Suppressor macrophage treated with lipopolysaccharide for 1 hour (primary cell): Measurements from ENCODE around the gene EIF4A3.

Experiments used
- DNase-seq, 3 donors: peaks; one replicate each; pipeline ENCODE4 v3.0.0-alpha.2; 2020 to 2022

The EIF4A3 gene

DNA sequence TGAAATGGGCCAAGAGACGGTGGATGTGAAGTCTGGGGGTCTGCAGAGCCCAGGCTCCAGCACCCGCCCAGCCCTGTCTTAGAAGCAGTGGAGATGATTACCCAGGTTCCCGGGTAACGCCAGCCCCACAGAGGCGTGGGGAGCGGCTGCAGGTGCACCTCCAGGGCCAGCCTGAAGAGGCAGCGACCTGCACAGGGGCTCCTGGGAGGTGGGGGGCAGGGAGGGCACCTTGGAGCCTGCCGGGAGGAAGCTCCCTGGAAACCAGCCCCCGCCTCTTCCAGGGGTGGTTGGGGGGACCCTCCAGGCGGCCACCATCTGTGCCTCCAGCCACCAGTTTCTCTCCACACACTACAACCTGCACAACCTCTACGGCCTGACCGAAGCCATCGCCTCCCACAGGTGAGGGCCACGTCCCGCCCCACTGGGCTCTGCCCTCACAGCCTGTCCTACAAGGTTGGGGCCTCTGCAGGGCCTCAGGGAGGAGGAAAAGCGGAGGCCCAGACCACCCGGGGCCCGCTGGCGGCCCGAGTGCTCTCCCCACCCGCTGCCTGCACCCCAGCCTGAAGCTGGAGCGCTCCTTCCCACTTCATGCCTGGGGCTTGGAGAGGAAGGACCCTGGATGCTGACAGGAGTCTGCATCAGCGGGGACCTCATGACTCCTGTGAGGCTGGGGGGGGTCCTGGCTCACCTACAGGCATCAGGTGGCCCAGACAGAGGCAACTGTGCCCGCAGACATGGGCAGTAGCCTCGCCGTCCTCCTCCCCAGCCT, 35.0 kb downstream of the EIF4A3 start:
- no peak for DNase-seq

DNA sequence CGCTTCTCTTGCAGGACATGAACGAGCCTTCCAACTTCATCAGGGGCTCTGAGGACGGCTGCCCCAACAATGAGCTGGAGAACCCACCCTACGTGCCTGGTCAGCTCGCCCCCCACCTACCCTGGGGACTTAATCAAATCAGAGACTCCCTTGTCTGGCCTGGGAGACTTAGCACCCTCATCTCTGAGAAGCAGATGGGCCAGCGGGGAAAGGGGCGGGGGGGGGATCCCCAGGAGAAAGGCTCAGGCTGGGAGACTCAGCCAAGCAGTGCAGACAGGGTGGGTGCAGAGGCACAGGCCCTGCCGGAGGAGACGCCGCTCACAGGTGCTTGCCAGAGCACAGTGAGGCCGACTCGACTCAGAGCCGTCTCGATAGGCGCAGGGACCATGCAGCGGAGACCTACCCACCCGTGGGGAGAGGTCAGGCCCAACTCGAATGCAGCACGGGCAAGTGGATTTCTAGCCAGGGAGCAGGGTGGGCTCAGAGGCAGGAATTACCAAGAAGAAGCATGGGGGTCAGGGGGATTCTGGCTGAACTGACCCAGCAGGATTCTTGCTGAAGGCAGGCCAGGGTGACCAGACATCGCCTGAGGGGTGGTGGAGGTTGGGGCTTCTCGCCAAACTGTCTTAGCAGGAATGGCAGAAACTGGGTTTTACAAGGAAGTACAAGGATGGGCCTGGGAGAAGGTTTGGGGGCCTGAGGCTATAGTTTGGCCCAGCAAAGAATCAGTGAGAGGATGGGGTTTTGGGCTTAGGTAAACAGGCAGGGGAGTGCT, 35.8 kb downstream of the EIF4A3 start:
- no peak for DNase-seq

- no peak for DNase-seq
Measured at GRCh38 chr17:80110447-80110812, 36.5 kb downstream of the EIF4A3 start.

DNA sequence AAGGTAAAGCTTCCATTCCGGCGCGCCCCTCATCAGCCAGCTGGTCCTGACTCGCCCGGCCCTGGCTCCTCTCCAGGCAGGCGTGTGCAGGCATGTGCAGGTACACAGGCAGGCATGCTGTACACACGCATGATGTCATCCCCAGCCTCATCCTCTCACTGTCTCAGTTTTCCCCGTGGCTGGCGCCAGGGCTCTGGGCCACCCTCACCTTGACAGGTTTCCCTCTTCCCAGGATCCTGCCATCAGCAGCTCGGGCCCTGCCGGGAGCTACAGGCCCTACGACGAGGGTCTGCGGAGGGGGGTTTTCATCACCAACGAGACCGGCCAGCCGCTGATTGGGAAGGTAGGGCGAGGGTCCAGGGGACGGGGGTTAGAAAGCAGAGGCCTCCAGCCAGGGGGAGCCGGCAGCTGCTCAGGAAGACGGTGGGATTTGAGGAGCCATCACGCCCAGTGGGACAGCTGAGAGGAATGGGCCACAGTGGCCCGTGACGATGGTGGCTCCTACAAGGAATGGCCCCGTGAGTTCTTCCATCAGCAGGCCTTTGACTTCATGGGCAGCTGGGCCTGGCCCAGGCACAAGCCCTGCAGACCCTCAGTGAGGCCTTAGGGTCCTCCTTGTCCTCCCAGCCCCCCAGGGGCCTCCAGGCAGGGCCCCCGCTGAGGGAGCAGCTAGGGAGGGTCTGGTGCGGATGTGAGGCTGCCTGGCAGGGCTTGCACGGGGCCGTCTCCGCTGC, 37.0 kb downstream of the EIF4A3 start:
- no peak for DNase-seq

GRCh38 chr17:80109066-80109660, 37.8 kb downstream of the EIF4A3 start:
- no peak for DNase-seq

DNA sequence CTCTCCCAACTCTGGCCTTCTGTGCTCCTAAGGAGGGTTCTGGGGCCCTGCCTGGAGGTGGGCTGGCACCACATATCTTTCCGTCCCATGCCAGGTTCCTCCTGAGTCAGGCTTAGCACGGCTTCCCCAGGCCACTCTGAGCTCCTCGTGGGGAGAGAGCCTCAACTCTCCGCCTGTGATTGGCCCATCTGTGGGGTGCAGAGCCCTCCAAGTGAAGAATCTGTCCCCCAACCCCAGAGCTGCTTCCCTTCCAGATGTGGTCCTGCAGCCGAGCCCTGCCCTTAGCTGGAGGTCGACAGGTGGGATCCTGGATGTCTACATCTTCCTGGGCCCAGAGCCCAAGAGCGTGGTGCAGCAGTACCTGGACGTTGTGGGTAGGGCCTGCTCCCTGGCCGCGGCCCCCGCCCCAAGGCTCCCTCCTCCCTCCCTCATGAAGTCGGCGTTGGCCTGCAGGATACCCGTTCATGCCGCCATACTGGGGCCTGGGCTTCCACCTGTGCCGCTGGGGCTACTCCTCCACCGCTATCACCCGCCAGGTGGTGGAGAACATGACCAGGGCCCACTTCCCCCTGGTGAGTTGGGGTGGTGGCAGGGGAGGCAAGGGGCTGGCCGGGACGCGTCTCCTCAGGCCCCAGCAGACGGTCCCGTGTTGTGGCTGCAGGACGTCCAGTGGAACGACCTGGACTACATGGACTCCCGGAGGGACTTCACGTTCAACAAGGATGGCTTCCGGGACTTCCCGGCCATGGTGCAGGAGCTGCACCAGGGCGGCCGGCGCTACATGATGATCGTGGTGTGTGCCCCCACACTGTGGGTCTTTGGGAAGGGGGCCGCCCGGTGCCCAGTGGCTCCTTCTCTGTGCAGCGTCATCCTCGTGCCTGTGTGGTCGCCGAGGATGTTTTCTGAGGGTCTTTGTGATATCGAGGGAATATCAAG, 38.6 kb downstream of the EIF4A3 start:
- no peak for DNase-seq

GRCh38 chr17:80107231-80108021, 39.5 kb downstream of the EIF4A3 start:
- no peak for DNase-seq

DNA sequence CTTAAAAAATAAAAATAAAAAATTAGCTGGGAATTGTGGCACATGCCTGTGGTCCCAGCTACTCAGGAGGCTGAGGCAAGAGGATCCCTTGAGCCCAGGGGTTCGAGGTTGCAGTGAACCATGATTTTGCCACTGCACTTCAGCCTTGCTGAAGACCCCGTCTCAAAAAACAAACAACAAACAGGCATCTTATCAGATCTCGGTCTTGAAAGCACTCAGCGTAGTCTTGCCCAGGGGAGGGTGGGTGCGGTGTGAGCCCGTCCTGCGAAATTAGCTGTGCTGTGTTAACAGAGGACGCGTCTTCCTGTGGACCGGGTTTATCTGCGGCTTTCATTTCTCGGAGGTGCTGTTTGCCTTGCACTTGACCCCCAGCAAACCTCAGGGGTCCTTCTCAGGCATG, 40.2 kb downstream of the EIF4A3 start:
- no peak for DNase-seq

DNA sequence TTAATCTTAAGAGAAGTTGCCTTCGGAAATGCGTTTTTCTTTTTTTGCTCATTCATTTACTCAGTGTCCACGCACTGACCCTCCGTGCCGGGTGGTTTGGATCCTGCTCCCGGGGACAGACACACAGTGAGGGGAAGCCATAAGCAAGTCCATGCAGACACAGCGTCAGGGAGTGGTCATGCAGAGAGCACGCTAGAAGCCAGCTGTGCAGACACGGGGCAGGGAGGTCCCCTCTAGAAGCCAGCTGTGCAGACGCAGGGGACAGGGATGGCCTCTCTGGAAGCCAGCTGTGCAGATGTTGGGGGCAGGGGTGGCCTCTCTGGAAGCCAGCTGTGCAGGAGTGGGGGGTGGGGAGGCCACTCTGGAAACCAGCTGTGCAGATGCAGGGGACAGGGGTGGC, 40.8 kb downstream of the EIF4A3 start:
- no peak for DNase-seq

DNA sequence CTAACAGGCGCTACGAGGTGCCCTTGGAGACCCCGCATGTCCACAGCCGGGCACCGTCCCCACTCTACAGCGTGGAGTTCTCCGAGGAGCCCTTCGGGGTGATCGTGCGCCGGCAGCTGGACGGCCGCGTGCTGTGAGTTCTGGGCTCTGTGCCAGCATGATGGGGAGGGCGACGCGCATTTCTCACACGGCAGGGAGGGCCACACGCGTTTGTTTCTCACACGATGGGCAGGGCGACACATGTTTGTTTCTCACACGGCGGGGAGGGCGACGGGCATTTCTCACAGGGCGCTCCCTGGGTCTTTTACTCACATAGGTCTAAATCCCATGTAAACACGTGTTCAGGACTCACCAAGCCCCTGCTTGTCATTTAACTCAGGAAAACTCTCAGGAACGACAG, 41.2 kb downstream of the EIF4A3 start:
- DNase-seq = no peak

DNA sequence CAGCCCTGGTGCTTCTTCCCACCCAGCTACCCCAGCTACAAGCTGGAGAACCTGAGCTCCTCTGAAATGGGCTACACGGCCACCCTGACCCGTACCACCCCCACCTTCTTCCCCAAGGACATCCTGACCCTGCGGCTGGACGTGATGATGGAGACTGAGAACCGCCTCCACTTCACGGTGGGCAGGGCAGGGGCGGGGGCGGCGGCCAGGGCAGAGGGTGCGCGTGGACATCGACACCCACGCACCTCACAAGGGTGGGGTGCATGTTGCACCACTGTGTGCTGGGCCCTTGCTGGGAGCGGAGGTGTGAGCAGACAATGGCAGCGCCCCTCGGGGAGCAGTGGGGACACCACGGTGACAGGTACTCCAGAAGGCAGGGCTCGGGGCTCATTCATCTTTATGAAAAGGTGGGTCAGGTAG, 42.0 kb downstream of the EIF4A3 start:
- DNase-seq = no peak

GRCh38 chr17:80104321-80104955, 42.5 kb downstream of the EIF4A3 start:
- no peak for DNase-seq

- no peak for DNase-seq
Measured at GRCh38 chr17:80103449-80104085, 43.4 kb downstream of the EIF4A3 start.

GRCh38 chr17:80102664-80103448, 44.1 kb downstream of the EIF4A3 start:
- DNase-seq = no peak

- peak; percentile 60 to 74 (median 61) for DNase-seq
Measured at GRCh38 chr17:80101946-80102663, 44.8 kb downstream of the EIF4A3 start.

GRCh38 chr17:80101011-80101945, 45.6 kb downstream of the EIF4A3 start, which contains the start of gene GAA:
TSS of gene GAA (plus strand) at chr17:80101581. CDS start at chr17:80104587, 3,006 bp downstream.
- DNase-seq = peak; percentile 89 to 98 (median 97)

GRCh38 chr17:80100035-80100323, 46.9 kb downstream of the EIF4A3 start:
- no peak for DNase-seq
